HepG2 (cell line): ENCODE results near the gene ZBTB7C. TPM values are rescaled to one million over a fixed set of nuclear protein-coding genes. Genes with fewer than 3 reads are reported as not detected.

Experiments used
- ATAC-seq: fragments of 200-7000 bp; cut with Tn5 transposase; 3 replicates; pipeline ENCODE4 v1.9.1; 2020; ENCODE audit warnings: mild to moderate bottlenecking, moderate library complexity
- Bru-seq: library from RNA; stranded (reverse); fragments of 400-500 nt; gene quantifications from one replicate; lab custom pipeline; 2021; lab: Mats Ljungman, UMichigan
- BruChase-seq, 2 experiments: library from RNA; stranded (reverse); fragments of 400-500 nt; gene quantifications; one replicate each; lab custom pipeline; 2021; lab: Mats Ljungman, UMichigan
- BruUV-seq: library from RNA; stranded (reverse); fragments of 400-500 nt; replicated peaks from 2 replicates; lab custom pipeline; 2021; lab: Mats Ljungman, UMichigan
- CTCF ChIA-PET: fragments of 300-600 bp; formaldehyde crosslinking; extraction: SDS; loops from one replicate; lab custom pipeline; 2021; ENCODE audit warnings: low total read pairs, inconsistent platforms, low intra/inter-chr PET ratio; lab: Yijun Ruan, JAX
- POLR2A ChIA-PET: fragments of 350-600 bp; sonication (Branson Sonifier 250); formaldehyde crosslinking; loops from one replicate; lab custom pipeline; 2020; ENCODE audit warnings: antibody characterized with exemption, inconsistent platforms; lab: Yijun Ruan, JAX
- DNase-seq: peaks from one replicate; pipeline ENCODE4 v3.0.0-alpha.2; 2015; ENCODE audit warnings: low spot score
- FAIRE-seq: peaks from 3 replicates; lab custom pipeline; 2011; peaks lifted over from hg19 to GRCh38; lab: Jason Lieb, UNC
- H2AFZ ChIP-seq: one replicate; pipeline ENCODE4 v1.6.1; 2011; ENCODE audit warnings: low read length, inconsistent platforms
- H3K27ac ChIP-seq: fragments of 300-600 bp; 3 replicates; pipeline ENCODE4 v1.8.0; 2011; ENCODE audit warnings: mixed run types, mild to moderate bottlenecking, mixed read lengths, low read length, inconsistent platforms; ENCODE audit not compliant: insufficient read depth; ENCODE audit errors: extremely low read length
- H3K27me3 ChIP-seq, 2 experiments: fragments of 200-600 bp in 1 of 2; 2 replicates in 1 of 2; 3 replicates in 1 of 2; pipeline versions ENCODE4 v1.6.0 to v1.8.0; 2011; ENCODE audit warnings: low read length in 2 of 2, mild to moderate bottlenecking in 2 of 2, moderate library complexity in 2 of 2, inconsistent platforms in 1 of 2; ENCODE audit not compliant: insufficient read depth in 2 of 2, control insufficient read depth in 1 of 2
- H3K36me3 ChIP-seq, 2 experiments: fragments of 200-600 bp in 1 of 2; replicated peaks in 1 of 2; 2 replicates in 1 of 2; 3 replicates in 1 of 2; pipeline versions ENCODE4 v1.5.1 to v1.8.0; 2011; ENCODE audit warnings: low read length in 2 of 2, inconsistent platforms in 1 of 2; ENCODE audit not compliant: insufficient read depth in 2 of 2, control insufficient read depth in 1 of 2
- H3K4me1 ChIP-seq: 2 replicates; pipeline ENCODE4 v1.5.1; 2012; ENCODE audit warnings: low read length, inconsistent platforms; ENCODE audit not compliant: insufficient read depth
- H3K4me2 ChIP-seq: 2 replicates; pipeline ENCODE4 v1.6.0; 2011; ENCODE audit warnings: low read depth, low read length, inconsistent platforms
- H3K4me3 ChIP-seq, 3 experiments: fragments of 200-600 bp in 1 of 3; sonication (generic), shearing (Covaris generic) in 1 of 3; replicated peaks in 1 of 3; 2 replicates each; pipeline ENCODE4 v1.5.1; 2011 to 2016; ENCODE audit warnings: low read length in 3 of 3, inconsistent platforms in 2 of 3, low read depth in 2 of 3, mild to moderate bottlenecking in 2 of 3, control low read depth in 1 of 3, mixed read lengths in 1 of 3; ENCODE audit not compliant: insufficient read depth in 1 of 3
- H3K79me2 ChIP-seq: one replicate; pipeline ENCODE4 v1.6.1; 2011; ENCODE audit warnings: low read length, inconsistent platforms; ENCODE audit not compliant: insufficient read depth
- H3K9ac ChIP-seq: 2 replicates; pipeline ENCODE4 v1.6.0; 2011; ENCODE audit warnings: mild to moderate bottlenecking, low read depth, low read length, inconsistent platforms; ENCODE audit not compliant: insufficient read depth
- H3K9me3 ChIP-seq: 2 replicates; pipeline ENCODE4 v1.5.1; 2012; ENCODE audit warnings: mild to moderate bottlenecking, low read length
- H4K20me1 ChIP-seq: 2 replicates; pipeline ENCODE4 v1.6.0; 2011; ENCODE audit warnings: inconsistent platforms, mild to moderate bottlenecking, low read length, moderate library complexity; ENCODE audit not compliant: insufficient read depth
- MIER3 ChIP-seq: IDR thresholded peaks from 2 replicates; pipeline ENCODE4 v1.6.1; 2016; ENCODE audit warnings: missing compliant biosample characterization, borderline replicate concordance
- ZBTB7A ChIP-seq: sonication (generic); formaldehyde crosslinking; IDR thresholded peaks from 2 replicates; pipeline ENCODE4 v1.8.0; 2022; ENCODE audit warnings: mild to moderate bottlenecking, missing genetic modification reagents
- ZNF143 ChIP-seq: sonication (generic); formaldehyde crosslinking; IDR thresholded peaks from 2 replicates; pipeline ENCODE4 v1.4.0; 2020; ENCODE audit warnings: missing genetic modification reagents
- ZNF230 ChIP-seq: sonication (generic); formaldehyde crosslinking; IDR thresholded peaks from 2 replicates; pipeline ENCODE4 v1.4.0; 2020; ENCODE audit warnings: mild to moderate bottlenecking, missing genetic modification reagents
- WGBS: methylation state at CpG from one replicate; pipeline ENCODE4 v1.1.6; 2017; ENCODE audit warnings: low lambda C conversion rate; 5-methylcytosine and 5-hydroxymethylcytosine counted together
- in situ Hi-C: cut with HindIII; loops from 2 replicates; pipeline ENCODE4 v1.10.0; 2017; ENCODE audit warnings: low pct_unique_long_range_greater_than_20kb; ENCODE audit not compliant: extremely low pct_ligation_motif_present
- intact Hi-C: fragments of 100-400 bp; cut with micrococcal nuclease; formaldehyde crosslinking; loops from one replicate; pipeline ENCODE4 v1.10.0; 2022; ENCODE audit not compliant: unreplicated experiment
- long read RNA-seq, 2 experiments: library from RNA in 1 of 2; library from polyadenylated mRNA in 1 of 2; stranded (forward) in 1 of 2; unstranded in 1 of 2; transcript quantifications; one replicate each; pipeline ENCODE4 v2.0.0, GENCODE V29; 2019 to 2022
- polyA minus RNA-seq, 3 experiments: library from RNA; depleted of rRNA, polyadenylated mRNA; stranded (reverse); fragments of >200 nt; gene quantifications; 2 replicates each; pipeline ENCODE4 v1.2.3, GENCODE V29; 2011; ENCODE audit warnings: low replicate concordance in 1 of 3
- polyA plus RNA-seq, 8 experiments: library from polyadenylated mRNA; depleted of rRNA in 3 of 8; stranded (reverse) in 7 of 8; unstranded in 1 of 8; fragments of >200 nt; fragmentation: Illumina TruSeq in 4 of 8; extraction: Trizol in 4 of 8; gene quantifications; 2 replicates each; pipeline versions ENCODE4 v1.2.1 to v1.2.3, GENCODE V29; 2011 to 2016; ENCODE audit warnings: low read depth in 4 of 8, missing spikeins in 1 of 8, mixed read lengths in 1 of 8; ENCODE audit not compliant: insufficient read depth in 1 of 8
- total RNA-seq, 5 experiments: library from RNA; depleted of rRNA; stranded (reverse); fragments of >200 nt; fragmentation: Illumina TruSeq; extraction: Trizol; gene quantifications; 2 replicates each; pipeline ENCODE4 v1.2.3, GENCODE V29; 2016; ENCODE audit warnings: low read depth in 1 of 5
- TF ChIP-seq, protein P1 (sequence below), 2 experiments: fragments of 450-650 bp in 1 of 2; sonication (generic) in 1 of 2; formaldehyde crosslinking in 1 of 2; IDR thresholded peaks; 2 replicates each; pipeline versions ENCODE4 v1.6.1 to v1.8.0; 2016 to 2022; ENCODE audit warnings: antibody characterized with exemption in 1 of 2, mild to moderate bottlenecking in 1 of 2, missing genetic modification reagents in 1 of 2

ZBTB7C gene
- total RNA-seq (2016; rRNA removed; fragmentation: Illumina TruSeq; extraction: Trizol) (0.04 TPM in 1 of 2 replicates, not detected in the other), polyA plus RNA-seq (2011; rRNA removed) (0.01 TPM in 1 of 2 replicates, not detected in the other), polyA minus RNA-seq (2011; rRNA and poly(A)+ RNA removed; ENCODE audit: low replicate concordance) (0.12 and 4.7 TPM in 2 replicates), Bru-seq, nascent RNA (percentile 2 among the genes with signal in this experiment), BruChase-seq, experiment 1, labeled RNA remaining after a 6-hour chase (percentile 2 among the genes with signal in this experiment), BruChase-seq, experiment 2, labeled RNA remaining after a 2-hour chase (percentile 3 among the genes with signal in this experiment)
- total RNA-seq (2016; cell fraction: cytosol; rRNA removed; fragmentation: Illumina TruSeq; extraction: Trizol; ENCODE audit: low read depth), result 0.10 TPM in 1 of 2 replicates, not detected in the other
- 0.02 TPM in 1 of 2 replicates, not detected in the other for total RNA-seq (2016; cell fraction: insoluble cytoplasmic fraction; rRNA removed; fragmentation: Illumina TruSeq; extraction: Trizol)
- 0.07 TPM in 1 of 2 replicates, not detected in the other for total RNA-seq (2016; cell fraction: membrane; rRNA removed; fragmentation: Illumina TruSeq; extraction: Trizol)
- 0.06 TPM in 1 of 2 replicates, not detected in the other for total RNA-seq (2016; cell fraction: nucleus; rRNA removed; fragmentation: Illumina TruSeq; extraction: Trizol)
- polyA plus RNA-seq (2011; cell fraction: cytosol; rRNA removed), result 0.01 TPM in 1 of 2 replicates, not detected in the other
- not detected in 2 replicates for polyA plus RNA-seq (2011; cell fraction: nucleus; rRNA removed)
- 0.03 and 0.09 TPM in 2 replicates for polyA plus RNA-seq (2012)
- not detected in 2 replicates for polyA plus RNA-seq (2016; cell fraction: cytosol; fragmentation: Illumina TruSeq; extraction: Trizol; ENCODE audit: low read depth)
- not detected in 2 replicates for polyA plus RNA-seq (2016; cell fraction: insoluble cytoplasmic fraction; fragmentation: Illumina TruSeq; extraction: Trizol; ENCODE audit: low read depth)
- not detected in 2 replicates for polyA plus RNA-seq (2016; cell fraction: membrane; fragmentation: Illumina TruSeq; extraction: Trizol; ENCODE audit: low read depth)
- polyA plus RNA-seq (2016; cell fraction: nucleus; fragmentation: Illumina TruSeq; extraction: Trizol; ENCODE audit: insufficient read depth, low read depth), result not detected in 2 replicates
- polyA minus RNA-seq (2011; cell fraction: cytosol; rRNA and poly(A)+ RNA removed), result not detected in 2 replicates
- polyA minus RNA-seq (2011; cell fraction: nucleus; rRNA and poly(A)+ RNA removed), result 0.13 TPM in 1 of 2 replicates, not detected in the other
- long read RNA-seq, experiment 1, result 0 reads
- long read RNA-seq, experiment 2, result 0 reads

DNA sequence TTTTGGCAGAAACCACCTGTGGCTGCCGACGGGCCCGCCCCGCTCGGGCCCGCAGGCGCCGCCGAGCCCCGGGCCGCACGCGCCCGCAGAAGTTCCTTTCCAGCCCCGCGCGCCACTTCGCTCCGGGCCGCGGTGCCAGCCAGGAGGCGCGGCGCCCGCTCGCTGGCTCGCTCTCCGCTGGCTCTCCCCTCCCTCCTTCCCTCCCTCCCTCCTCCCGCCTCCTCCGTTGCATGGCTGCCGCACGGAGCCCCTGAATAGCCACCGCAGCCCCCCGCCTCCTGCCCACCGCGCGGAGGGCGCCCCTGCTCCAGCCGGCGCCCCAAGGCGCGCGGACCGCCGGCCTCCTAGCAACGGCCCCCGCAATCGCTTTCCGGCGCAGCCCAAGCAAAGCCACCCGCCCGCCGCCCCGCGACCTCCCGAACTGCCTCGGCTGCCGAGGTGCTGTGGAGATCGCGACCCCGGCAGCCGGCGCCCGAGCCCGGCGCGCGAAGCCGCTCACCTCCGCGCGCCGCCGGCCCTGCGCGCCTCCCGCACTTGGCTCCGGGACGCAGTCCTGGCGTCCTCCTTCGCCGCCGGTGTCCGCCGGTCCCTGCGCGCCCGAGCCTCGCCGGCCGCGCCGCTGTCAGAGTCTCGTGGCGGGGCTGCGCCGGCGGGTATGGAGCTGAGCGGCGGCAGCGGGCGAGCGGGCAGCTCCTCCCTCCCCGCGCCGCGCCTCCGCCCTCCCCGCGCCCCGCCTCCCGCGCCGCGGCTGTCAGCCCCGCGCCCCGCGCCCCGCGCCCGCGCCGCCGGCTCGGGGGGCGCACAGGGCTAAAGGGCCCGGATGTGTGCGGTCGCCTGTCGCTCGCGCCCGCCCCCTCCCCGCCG is at the start of gene ZBTB7C:
ZBTB7C (minus strand) TSS at position 657 of the 864 bp plus-strand sequence.
- no TSS peak for BruUV-seq
- no peaks in the 10 kb centered on the region; the same call in 1 of the 2 replicates for H4K20me1 ChIP-seq
- in situ Hi-C loops (no loop called here), intact Hi-C loops (no loop called here)
- H3K4me1 ChIP-seq, result peaks cover 6% of the 10 kb centered on the region; the same call in 1 of the 2 replicates
- no peak within 1 kb of the TSS for H3K27ac ChIP-seq
- 36% methylated on average over 35 of the region's 136 CpGs for WGBS
- ATAC-seq (peak; percentile 17), DNase-seq (no peak), FAIRE-seq (no peak)
- H3K36me3 ChIP-seq, result no peaks in the 10 kb centered on the region
- no peaks in the 10 kb centered on the region for H3K79me2 ChIP-seq
- H3K9ac ChIP-seq, result no peak within 1 kb of the TSS
- H3K4me3 ChIP-seq, result peak within 1 kb of the TSS; percentile 54 to 74 (median 66)
- H3K9me3 ChIP-seq, result no peaks in the 10 kb centered on the region
- H2AFZ ChIP-seq, result no peak within 1 kb of the TSS
- CTCF ChIA-PET, result no interaction called here
- POLR2A ChIA-PET, result no interaction called here
- peaks cover 16 to 65% of the 10 kb centered on the region in 2 experiments for H3K27me3 ChIP-seq
- peak within 1 kb of the TSS; percentile 74 for H3K4me2 ChIP-seq
- TF ChIP-seq ZBTB7A (CRISPR knock-in tag) (no peak), MIER3 (CRISPR knock-in tag) (no peak), ZNF143 (CRISPR knock-in tag) (no peak), ZNF230 (no peak)
- TF ChIP-seq, protein P1, sequence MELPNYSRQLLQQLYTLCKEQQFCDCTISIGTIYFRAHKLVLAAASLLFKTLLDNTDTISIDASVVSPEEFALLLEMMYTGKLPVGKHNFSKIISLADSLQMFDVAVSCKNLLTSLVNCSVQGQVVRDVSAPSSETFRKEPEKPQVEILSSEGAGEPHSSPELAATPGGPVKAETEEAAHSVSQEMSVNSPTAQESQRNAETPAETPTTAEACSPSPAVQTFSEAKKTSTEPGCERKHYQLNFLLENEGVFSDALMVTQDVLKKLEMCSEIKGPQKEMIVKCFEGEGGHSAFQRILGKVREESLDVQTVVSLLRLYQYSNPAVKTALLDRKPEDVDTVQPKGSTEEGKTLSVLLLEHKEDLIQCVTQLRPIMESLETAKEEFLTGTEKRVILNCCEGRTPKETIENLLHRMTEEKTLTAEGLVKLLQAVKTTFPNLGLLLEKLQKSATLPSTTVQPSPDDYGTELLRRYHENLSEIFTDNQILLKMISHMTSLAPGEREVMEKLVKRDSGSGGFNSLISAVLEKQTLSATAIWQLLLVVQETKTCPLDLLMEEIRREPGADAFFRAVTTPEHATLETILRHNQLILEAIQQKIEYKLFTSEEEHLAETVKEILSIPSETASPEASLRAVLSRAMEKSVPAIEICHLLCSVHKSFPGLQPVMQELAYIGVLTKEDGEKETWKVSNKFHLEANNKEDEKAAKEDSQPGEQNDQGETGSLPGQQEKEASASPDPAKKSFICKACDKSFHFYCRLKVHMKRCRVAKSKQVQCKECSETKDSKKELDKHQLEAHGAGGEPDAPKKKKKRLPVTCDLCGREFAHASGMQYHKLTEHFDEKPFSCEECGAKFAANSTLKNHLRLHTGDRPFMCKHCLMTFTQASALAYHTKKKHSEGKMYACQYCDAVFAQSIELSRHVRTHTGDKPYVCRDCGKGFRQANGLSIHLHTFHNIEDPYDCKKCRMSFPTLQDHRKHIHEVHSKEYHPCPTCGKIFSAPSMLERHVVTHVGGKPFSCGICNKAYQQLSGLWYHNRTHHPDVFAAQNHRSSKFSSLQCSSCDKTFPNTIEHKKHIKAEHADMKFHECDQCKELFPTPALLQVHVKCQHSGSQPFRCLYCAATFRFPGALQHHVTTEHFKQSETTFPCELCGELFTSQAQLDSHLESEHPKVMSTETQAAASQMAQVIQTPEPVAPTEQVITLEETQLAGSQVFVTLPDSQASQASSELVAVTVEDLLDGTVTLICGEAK (IDR thresholded peaks at IDR 0.05), result no peak
- TF ChIP-seq, protein P1 (CRISPR knock-in tag; IDR thresholded peaks at IDR 0.05), result no peak
